ENCODE measurements around the gene SPTBN5. TPM values are rescaled to one million over a fixed set of nuclear protein-coding genes. Genes with fewer than 3 reads are reported as not detected.

Gene SPTBN5
- total and polyA plus RNA-seq, 2 experiments from 2014 or later: 0.70 to 2.1 TPM

- no peak overlapping the region for H3K4me3 ChIP-seq
- DNase-seq (ENCODE audit: low read depth in 1 of 2, low spot score in 1 of 2): peak in 1 of 2 donors; percentile 94
- TF ChIP-seq CTCF (IDR thresholded peaks at IDR 0.05; ENCODE audit: low read depth, low read length): peak; percentile 42
- no peaks in the 10 kb centered on the region for H3K9me3 ChIP-seq (ENCODE audit: low read depth)
- H3K36me3 ChIP-seq: no peaks in the 10 kb centered on the region
- H3K27me3 ChIP-seq: no peaks in the 10 kb centered on the region
- no peak overlapping the region for H3K27ac ChIP-seq
- peaks cover 21% of the 10 kb centered on the region for H3K4me1 ChIP-seq (ENCODE audit: low read depth)
Measured at GRCh38 chr15:41930221-41930866, 36.5 kb upstream of the SPTBN5 start.

DNA sequence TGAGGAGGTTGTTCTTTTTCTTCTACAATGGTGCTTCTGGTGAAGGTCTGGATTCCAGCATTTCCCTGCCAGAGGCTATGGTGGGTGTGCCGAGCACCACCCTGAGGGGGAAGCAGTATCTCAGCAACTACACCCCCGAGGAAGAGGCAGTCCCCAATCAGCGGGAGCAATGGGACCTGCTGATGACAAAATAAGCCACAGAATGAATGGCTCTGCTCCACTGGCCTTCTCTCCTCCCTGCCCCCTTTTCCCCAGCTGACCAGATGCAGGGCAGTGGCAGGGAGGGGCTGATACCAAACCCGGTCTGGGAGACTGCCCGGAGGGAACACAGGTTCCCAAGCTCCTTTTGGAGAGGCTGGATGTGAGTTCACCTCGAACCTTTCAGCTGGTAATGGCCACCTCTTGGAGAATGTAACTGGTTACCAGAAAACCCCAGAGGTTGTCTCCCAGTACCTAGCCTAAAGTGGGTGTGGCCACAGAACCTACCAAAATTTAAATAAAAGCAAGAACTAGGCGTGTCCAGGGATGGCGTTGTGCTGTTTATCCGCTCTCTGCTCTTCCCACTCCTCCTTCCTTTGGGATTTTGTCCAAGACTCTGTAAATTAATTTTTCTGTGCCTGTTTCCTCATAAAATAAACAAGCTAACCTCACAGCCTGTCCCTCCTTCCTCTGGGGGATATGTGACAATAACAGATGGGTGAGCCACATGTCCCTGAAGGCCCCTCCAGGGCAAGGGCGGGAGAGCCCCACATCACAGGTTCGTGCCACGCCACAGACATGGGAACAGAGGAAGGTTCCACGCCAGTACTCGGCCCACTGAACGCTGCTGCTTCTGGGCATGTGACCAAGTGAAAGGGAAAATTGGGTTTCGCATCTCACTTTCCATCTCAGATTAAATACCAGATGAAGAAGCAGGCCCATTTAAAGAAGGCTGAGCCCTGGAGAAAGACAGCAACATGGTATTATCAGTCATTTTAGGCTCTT lies 35.1 kb upstream of the SPTBN5 start:
- Histone ChIP-seq H3K4me1 (ENCODE audit: low read depth) (peaks cover 22% of the 10 kb centered on the region), H3K27me3 (no peaks in the 10 kb centered on the region), H3K4me3 (no peak overlapping the region), H3K9me3 (ENCODE audit: low read depth) (no peaks in the 10 kb centered on the region), H3K27ac (peak overlapping the region; percentile 14), H3K36me3 (no peaks in the 10 kb centered on the region)
- TF ChIP-seq CTCF (IDR thresholded peaks at IDR 0.05; ENCODE audit: low read depth, low read length): no peak
- no peak for DNase-seq (ENCODE audit: low read depth in 1 of 2, low spot score in 1 of 2)

DNA sequence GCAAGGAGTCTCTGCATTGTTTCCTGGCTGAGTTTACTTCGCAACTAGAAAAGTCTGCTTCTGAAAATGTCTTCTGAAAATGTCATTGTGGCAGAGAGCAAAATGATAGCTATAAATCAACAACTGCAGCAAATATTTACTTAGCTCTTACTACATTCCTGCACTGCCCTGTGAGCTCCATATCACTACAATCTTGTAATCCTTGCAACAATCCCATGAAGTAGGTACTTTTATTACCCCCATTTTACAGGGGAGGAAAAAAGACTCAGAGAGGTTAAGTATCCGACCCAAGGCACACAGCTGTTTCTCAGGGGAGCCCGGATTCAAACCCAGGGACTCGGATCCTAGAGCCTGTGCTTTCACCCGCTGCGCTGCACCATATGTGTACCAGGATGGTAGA lies 34.2 kb upstream of the SPTBN5 start:
- no peaks in the 10 kb centered on the region for H3K27me3 ChIP-seq
- no peak for DNase-seq (ENCODE audit: low read depth in 1 of 2, low spot score in 1 of 2)
- H3K9me3 ChIP-seq (ENCODE audit: low read depth): no peaks in the 10 kb centered on the region
- H3K27ac ChIP-seq: no peak overlapping the region
- no peak for TF ChIP-seq CTCF (IDR thresholded peaks at IDR 0.05; ENCODE audit: low read depth, low read length)
- H3K4me1 ChIP-seq (ENCODE audit: low read depth): peaks cover 21% of the 10 kb centered on the region
- H3K4me3 ChIP-seq: no peak overlapping the region
- H3K36me3 ChIP-seq: no peaks in the 10 kb centered on the region

GRCh38 chr15:41927536-41927935 lies 33.7 kb upstream of the SPTBN5 start:
- Histone ChIP-seq H3K4me1 (ENCODE audit: low read depth) (peaks cover 21% of the 10 kb centered on the region), H3K27me3 (no peaks in the 10 kb centered on the region), H3K4me3 (no peak overlapping the region), H3K27ac (no peak overlapping the region), H3K9me3 (ENCODE audit: low read depth) (no peaks in the 10 kb centered on the region), H3K36me3 (no peaks in the 10 kb centered on the region)
- no peak for TF ChIP-seq CTCF (IDR thresholded peaks at IDR 0.05; ENCODE audit: low read depth, low read length)
- DNase-seq (ENCODE audit: low read depth in 1 of 2, low spot score in 1 of 2): no peak

- no peak for TF ChIP-seq CTCF (IDR thresholded peaks at IDR 0.05; ENCODE audit: low read depth, low read length)
- Histone ChIP-seq H3K9me3 (ENCODE audit: low read depth) (no peaks in the 10 kb centered on the region), H3K27me3 (no peaks in the 10 kb centered on the region), H3K36me3 (no peaks in the 10 kb centered on the region), H3K27ac (no peak overlapping the region), H3K4me1 (ENCODE audit: low read depth) (peaks cover 27% of the 10 kb centered on the region), H3K4me3 (no peak overlapping the region)
- DNase-seq (ENCODE audit: low read depth in 1 of 2, low spot score in 1 of 2): no peak
Measured at GRCh38 chr15:41926185-41927056, 32.6 kb upstream of the SPTBN5 start.
